ENCODE measurements around the gene MYCT1.

MYCT1 gene

DNA sequence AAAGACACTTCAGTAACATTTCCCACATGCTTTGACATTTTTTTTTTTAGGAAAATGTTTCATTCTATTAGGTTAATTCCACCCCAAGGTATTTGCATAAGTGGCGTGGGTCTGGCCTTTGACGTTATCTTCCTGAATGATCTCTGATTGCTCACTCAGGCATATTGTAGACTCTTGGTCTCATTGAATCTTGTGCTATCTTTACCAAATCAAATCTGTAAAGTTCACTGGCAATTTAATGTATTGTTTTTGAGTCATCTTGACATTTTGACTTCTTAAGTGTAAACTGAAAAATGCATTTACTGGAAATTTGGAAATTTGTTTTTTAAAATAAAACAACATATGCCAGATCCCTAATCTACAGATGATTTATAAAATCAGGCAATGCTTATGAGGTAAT, 36.9 kb downstream of the MYCT1 start:
- DNase-seq (ENCODE audit: extremely low spot score) = no peak
- POLR2A ChIA-PET = no interaction called here
- CTCF ChIA-PET = no interaction called here
- no peak for TF ChIP-seq BHLHE40 (IDR thresholded peaks at IDR 0.05; ENCODE audit: borderline replicate concordance)

GRCh38 chr6:152736687-152737273, 39.1 kb downstream of the MYCT1 start:
- ChIA-PET CTCF (interaction anchor here (0.6 kb wide), 1 partner anchor 232 kb away, joined by 3 read pairs; no protein-coding TSS in a partner anchor), POLR2A (no interaction called here)
- DNase-seq (ENCODE audit: extremely low spot score) = no peak
- TF ChIP-seq PKNOX1 (IDR thresholded peaks at IDR 0.05) (no peak), ARNT (IDR thresholded peaks at IDR 0.05) (no peak), LEF1 (IDR thresholded peaks at IDR 0.05; ENCODE audit: borderline replicate concordance) (no peak), CTBP1 (IDR thresholded peaks at IDR 0.05; ENCODE audit: borderline replicate concordance) (no peak), BHLHE40 (IDR thresholded peaks at IDR 0.05; ENCODE audit: borderline replicate concordance) (no peak), NFRKB (IDR thresholded peaks at IDR 0.05) (no peak), FOXA1 (IDR thresholded peaks at IDR 0.05) (no peak), SUZ12 (IDR thresholded peaks at IDR 0.05) (no peak), ELF4 (IDR thresholded peaks at IDR 0.05) (no peak)

GRCh38 chr6:152745509-152746171, 47.9 kb downstream of the MYCT1 start:
- TF ChIP-seq FOXA1 (IDR thresholded peaks at IDR 0.05) (no peak), NFRKB (IDR thresholded peaks at IDR 0.05) (no peak), LEF1 (IDR thresholded peaks at IDR 0.05; ENCODE audit: borderline replicate concordance) (no peak), FOXK2 (IDR thresholded peaks at IDR 0.05) (no peak), ELF4 (IDR thresholded peaks at IDR 0.05) (no peak), TARDBP (IDR thresholded peaks at IDR 0.05) (no peak), FOXM1 (IDR thresholded peaks at IDR 0.05; ENCODE audit: borderline replicate concordance) (no peak), SUZ12 (IDR thresholded peaks at IDR 0.05) (no peak), ZNF384 (IDR thresholded peaks at IDR 0.05) (no peak), PKNOX1 (IDR thresholded peaks at IDR 0.05) (no peak), HDGF (IDR thresholded peaks at IDR 0.05; ENCODE audit: borderline replicate concordance) (no peak), L3MBTL2 (conservative IDR thresholded peaks at IDR 0.05) (no peak), SP1 (IDR thresholded peaks at IDR 0.05) (no peak), CTBP1 (IDR thresholded peaks at IDR 0.05; ENCODE audit: borderline replicate concordance) (no peak), BHLHE40 (IDR thresholded peaks at IDR 0.05; ENCODE audit: borderline replicate concordance) (no peak)
- POLR2A ChIA-PET = no interaction called here
- no peak for DNase-seq (ENCODE audit: extremely low spot score)
- CTCF ChIA-PET = no interaction called here

GRCh38 chr6:152746172-152746553, 48.5 kb downstream of the MYCT1 start:
- no peak for TF ChIP-seq SUZ12 (IDR thresholded peaks at IDR 0.05)
- ChIA-PET CTCF (no interaction called here), POLR2A (no interaction called here)
- no peak for DNase-seq (ENCODE audit: extremely low spot score)

- ChIA-PET CTCF (interaction anchor here (1.1 to 3.9 kb wide), 2 partner anchors 198 to 206 kb away, joined by 3 to 17 read pairs; no protein-coding TSS in a partner anchor), POLR2A (no interaction called here)
- no peak for DNase-seq (ENCODE audit: extremely low spot score)
These were observed 51.1 kb downstream of the MYCT1 start for GRCh38 chr6:152748843-152749242.

GRCh38 chr6:152749336-152749735, 51.6 kb downstream of the MYCT1 start:
- ChIA-PET CTCF (interaction anchor here (1.1 to 3.9 kb wide), 2 partner anchors 198 to 206 kb away, joined by 3 to 17 read pairs; no protein-coding TSS in a partner anchor), POLR2A (no interaction called here)
- DNase-seq (ENCODE audit: extremely low spot score) = no peak
- TF ChIP-seq ZNF384 (IDR thresholded peaks at IDR 0.05) (no peak), BHLHE40 (IDR thresholded peaks at IDR 0.05; ENCODE audit: borderline replicate concordance) (no peak), TARDBP (IDR thresholded peaks at IDR 0.05) (no peak)

More at GRCh38 chr6:152748843-152749242, 51.1 kb downstream of the MYCT1 start:
- TF ChIP-seq FOXK2 (IDR thresholded peaks at IDR 0.05) (no peak), ARNT (IDR thresholded peaks at IDR 0.05) (no peak), NFRKB (IDR thresholded peaks at IDR 0.05) (no peak), FOXM1 (IDR thresholded peaks at IDR 0.05; ENCODE audit: borderline replicate concordance) (no peak), ZNF384 (IDR thresholded peaks at IDR 0.05) (no peak), L3MBTL2 (conservative IDR thresholded peaks at IDR 0.05) (no peak), CTBP1 (IDR thresholded peaks at IDR 0.05; ENCODE audit: borderline replicate concordance) (no peak), SUZ12 (IDR thresholded peaks at IDR 0.05) (no peak), ELF4 (IDR thresholded peaks at IDR 0.05) (no peak), HDGF (IDR thresholded peaks at IDR 0.05; ENCODE audit: borderline replicate concordance) (no peak), LEF1 (IDR thresholded peaks at IDR 0.05; ENCODE audit: borderline replicate concordance) (no peak)

DNA sequence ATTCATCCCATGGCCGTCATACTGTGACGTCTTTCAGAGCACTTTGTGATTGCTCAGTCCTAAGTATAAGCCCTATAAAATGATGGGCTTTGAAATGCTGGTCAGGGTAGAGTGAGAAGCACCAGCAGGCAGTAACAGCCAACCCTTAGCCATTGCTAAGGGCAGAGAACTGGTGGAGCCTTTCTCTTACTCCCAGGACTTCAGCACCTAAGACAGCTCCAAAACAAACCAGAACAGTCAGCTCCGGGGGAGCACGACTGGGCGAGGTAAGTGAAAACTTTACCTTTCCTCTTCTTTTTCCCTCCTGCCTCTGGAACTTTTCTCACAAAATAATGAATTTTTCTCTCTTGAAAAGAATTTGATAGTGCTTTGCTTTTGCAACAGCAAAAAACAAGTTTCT, 53.0 kb downstream of the MYCT1 start, which contains the start of gene VIP:
VIP (plus strand) TSS at position 104 of the 400 bp plus-strand sequence. CDS start 1,381 bp downstream, outside the sequence.
- ChIA-PET CTCF (interaction anchor here (3.9 kb wide), 1 partner anchor 196 kb away, joined by 17 read pairs; no protein-coding TSS in a partner anchor), POLR2A (no interaction called here)
- TF ChIP-seq PKNOX1 (IDR thresholded peaks at IDR 0.05) = no peak
- no peak for TF ChIP-seq ZNF384 (IDR thresholded peaks at IDR 0.05)
- no peak for TF ChIP-seq ELF4 (IDR thresholded peaks at IDR 0.05)
- TF ChIP-seq FOXM1 (IDR thresholded peaks at IDR 0.05; ENCODE audit: borderline replicate concordance) = no peak
- no peak for TF ChIP-seq TARDBP (IDR thresholded peaks at IDR 0.05)
- no peak for TF ChIP-seq NFRKB (IDR thresholded peaks at IDR 0.05)
- no peak for TF ChIP-seq HDGF (IDR thresholded peaks at IDR 0.05; ENCODE audit: borderline replicate concordance)
- no peak for TF ChIP-seq SP1 (IDR thresholded peaks at IDR 0.05)
- peak; percentile 60 for DNase-seq (ENCODE audit: extremely low spot score)
